ENCODE measurements around the gene CYP3A4. TPM values are rescaled to one million over a fixed set of nuclear protein-coding genes. Genes with fewer than 3 reads are reported as not detected.

The CYP3A4 gene
- total and polyA plus RNA-seq, 2 of the 8 experiments (the other 6 are each of a cell fraction or from before 2014, with no cell fraction given): not detected

GRCh38 chr7:99719996-99720769 lies 63.8 kb downstream of the CYP3A4 start:
- FAIRE-seq (no peak), DNase-seq (ENCODE audit: low read depth in 1 of 2, low spot score in 2 of 2) (no peak)
- WGBS, 2 experiments (ENCODE audit: extremely low coverage in 1 of 2, insufficient coverage in 1 of 2, insufficient read length in 1 of 2, insufficient replicate concordance in 2 of 2, low coverage in 1 of 2, low lambda C conversion rate in 2 of 2, missing lambda C conversion rate in 1 of 2): 93% methylated on average over 4 of the region's 4 CpGs; no CpG with 5 or more reads in 1 of the 2 experiments
- Histone ChIP-seq H3K79me1 (ENCODE audit: low read depth, low read length) (no peaks in the 10 kb centered on the region), H3K18ac (ENCODE audit: extremely low read depth, low read length) (no peak overlapping the region), H3K4me1 (replicated peaks in 1 of 4; ENCODE audit: control insufficient read depth in 3 of 4, insufficient read depth in 4 of 4, low read length in 3 of 4) (no peaks in the 10 kb centered on the region), H3K4me2 (ENCODE audit: insufficient read depth in 1 of 2, low read depth in 2 of 2, low read length in 2 of 2) (no peak overlapping the region), H3K4me3 (ENCODE audit: extremely low read depth in 1 of 4, insufficient read depth in 2 of 4, low read depth in 3 of 4, low read length in 4 of 4) (no peak overlapping the region), H3K14ac (ENCODE audit: insufficient read length) (no peak overlapping the region), H2BK120ac (replicated peaks; ENCODE audit: low read depth, low read length) (no peak overlapping the region), H4K8ac (ENCODE audit: extremely low read depth, insufficient read depth, low read length) (no peak overlapping the region), H4K20me1 (replicated peaks in 1 of 2; ENCODE audit: control insufficient read depth in 1 of 2, insufficient read depth in 2 of 2, low read length in 2 of 2) (no peaks in the 10 kb centered on the region), H2BK20ac (ENCODE audit: low read length) (no peak overlapping the region), H4K5ac (ENCODE audit: insufficient read length, low read depth, low read length) (no peak overlapping the region), H4K91ac (replicated peaks; ENCODE audit: insufficient read length, low read length) (no peak overlapping the region), H3K9me3 (ENCODE audit: insufficient read depth in 2 of 2, low read depth in 1 of 2, low read length in 1 of 2) (no peaks in the 10 kb centered on the region), H3K56ac (replicated peaks; ENCODE audit: insufficient read length, low read depth, low read length) (no peak overlapping the region), H2AFZ (ENCODE audit: low read length) (no peak overlapping the region), H3K23ac (ENCODE audit: insufficient read length) (no peak overlapping the region), H3K36me3 (ENCODE audit: control insufficient read depth in 2 of 4, insufficient read depth in 4 of 4, low read length in 3 of 4) (no peaks in the 10 kb centered on the region), H2BK15ac (ENCODE audit: low read length) (no peak overlapping the region), H3K4ac (replicated peaks; ENCODE audit: insufficient read length, low read depth, low read length) (no peak overlapping the region), H2BK5ac (ENCODE audit: low read depth, low read length) (no peak overlapping the region), H3K79me2 (ENCODE audit: control insufficient read depth in 1 of 2, insufficient read depth in 2 of 2, low read length in 2 of 2) (no peaks in the 10 kb centered on the region), H3K9ac (replicated peaks in 1 of 4; ENCODE audit: extremely low read depth in 1 of 4, low read depth in 3 of 4, low read length in 3 of 4) (no peak overlapping the region), H3K23me2 (ENCODE audit: low read depth, low read length) (no peaks in the 10 kb centered on the region), H3K27ac (ENCODE audit: low read depth, low read length) (no peak overlapping the region), H2BK12ac (ENCODE audit: low read depth, low read length) (no peak overlapping the region), H2AK5ac (ENCODE audit: low read depth, low read length) (no peak overlapping the region), H3K27me3 (replicated peaks in 1 of 4; ENCODE audit: control insufficient read depth in 3 of 4, extremely low read depth in 1 of 4, insufficient read depth in 3 of 4, low read length in 3 of 4) (peaks cover 0 to 1% (median 0%) of the 10 kb centered on the region in 4 experiments; a peak in 1 of 7 replicates)
- ChIA-PET CTCF (ENCODE audit: partially characterized antibody) (no interaction called here), POLR2A (ENCODE audit: partially characterized antibody) (no interaction called here)
- TF ChIP-seq EGR1 (IDR thresholded peaks at IDR 0.05; ENCODE audit: borderline replicate concordance, low read depth, low read length) (no peak), PHF8 (conservative IDR thresholded peaks at IDR 0.05; ENCODE audit: low read depth, low read length) (no peak), TCF12 (IDR thresholded peaks at IDR 0.05; ENCODE audit: low read depth, low read length) (no peak), CBX5 (IDR thresholded peaks at IDR 0.05; ENCODE audit: low read depth, low read length) (no peak), BRCA1 (IDR thresholded peaks at IDR 0.05; ENCODE audit: low read depth, low read length) (no peak), BCL11A (IDR thresholded peaks at IDR 0.05; ENCODE audit: low read depth in 2 of 2, low read length in 2 of 2) (no peak), GABPA (IDR thresholded peaks at IDR 0.05; ENCODE audit: borderline replicate concordance, insufficient read depth, low read length) (no peak), POLR2A (IDR thresholded peaks at IDR 0.05; ENCODE audit: control extremely low read depth in 1 of 2, low read depth in 2 of 2, low read length in 2 of 2) (no peak), CREB1 (IDR thresholded peaks at IDR 0.05) (no peak), HDAC6 (IDR thresholded peaks at IDR 0.05; ENCODE audit: low read depth, low read length) (no peak), SAP30 (IDR thresholded peaks at IDR 0.05; ENCODE audit: insufficient read depth, insufficient replicate concordance, low read length) (no peak), CHD2 (IDR thresholded peaks at IDR 0.05; ENCODE audit: low read length) (no peak), JUN (IDR thresholded peaks at IDR 0.05; ENCODE audit: low read depth, low read length) (no peak), NRF1 (IDR thresholded peaks at IDR 0.05; ENCODE audit: low read depth, low read length) (no peak)
